ENCODE measurements around the gene STK10. TPM values are rescaled to one million over a fixed set of nuclear protein-coding genes. Genes with fewer than 3 reads are reported as not detected.

STK10 gene
- total and polyA plus RNA-seq, 8 donors: 6.6 to 86.6 (median 14.8) TPM

GRCh38 chr5:172145870-172146747 lies 41.9 kb downstream of the STK10 start:
- Histone ChIP-seq H3K9me3 (no peaks in the 10 kb centered on the region), H3K4me1 (peaks cover 21 to 78% (median 48%) of the 10 kb centered on the region in 4 donors), H3K36me3 (peaks cover 0 to 24% (median 17%) of the 10 kb centered on the region in 4 donors), H3K4me3 (no peak overlapping the region), H3K27me3 (no peaks in the 10 kb centered on the region), H3K27ac (no peak overlapping the region)
- 80 to 88% (median 82%) methylated on average over 21 of the region's 21 CpGs for WGBS, 5 donors
- DNase-seq: no peak
- intact Hi-C loops (cut with DNase I; ENCODE audit: low total_unique reads): no loop called here
- TF ChIP-seq POLR2AphosphoS5 (IDR thresholded peaks at IDR 0.05): no peak
- no peak for TF ChIP-seq CTCF (IDR thresholded peaks at IDR 0.05)
- no peak for TF ChIP-seq POLR2A (IDR thresholded peaks at IDR 0.05)
- TF ChIP-seq EP300 (IDR thresholded peaks at IDR 0.05): no peak

GRCh38 chr5:172144931-172145869 lies 42.8 kb downstream of the STK10 start:
- intact Hi-C loops (cut with DNase I; ENCODE audit: low total_unique reads): no loop called here
- no peak overlapping the region for H3K4me3 ChIP-seq
- no peaks in the 10 kb centered on the region for H3K9me3 ChIP-seq
- no peaks in the 10 kb centered on the region for H3K27me3 ChIP-seq
- H3K27ac ChIP-seq: no peak overlapping the region
- TF ChIP-seq POLR2AphosphoS5 (IDR thresholded peaks at IDR 0.05): no peak
- TF ChIP-seq CTCF (IDR thresholded peaks at IDR 0.05): no peak
- no peak for TF ChIP-seq EP300 (IDR thresholded peaks at IDR 0.05)
- no peak for TF ChIP-seq POLR2A (IDR thresholded peaks at IDR 0.05)
- H3K36me3 ChIP-seq: peaks cover 0 to 24% (median 17%) of the 10 kb centered on the region in 4 donors
- 89 to 98% (median 95%) methylated on average over 10 to 15 of the region's 15 CpGs for WGBS, 5 donors
- H3K4me1 ChIP-seq: peaks cover 16 to 70% (median 40%) of the 10 kb centered on the region in 4 donors
- no peak for DNase-seq

- H3K27me3 ChIP-seq: no peaks in the 10 kb centered on the region
- peaks cover 16 to 62% (median 38%) of the 10 kb centered on the region in 4 donors for H3K4me1 ChIP-seq
- peak overlapping the region in 1 of 5 donors; percentile 10 for H3K27ac ChIP-seq
- DNase-seq: peak in 1 of 2 donors; percentile 77
- H3K36me3 ChIP-seq: peaks cover 0 to 24% (median 15%) of the 10 kb centered on the region in 4 donors
- H3K4me3 ChIP-seq: no peak overlapping the region
- H3K9me3 ChIP-seq: no peaks in the 10 kb centered on the region
- no peak for TF ChIP-seq POLR2A (IDR thresholded peaks at IDR 0.05)
- TF ChIP-seq POLR2AphosphoS5 (IDR thresholded peaks at IDR 0.05): no peak
- TF ChIP-seq CTCF (IDR thresholded peaks at IDR 0.05): no peak
- no peak for TF ChIP-seq EP300 (IDR thresholded peaks at IDR 0.05)
- intact Hi-C loops (cut with DNase I; ENCODE audit: low total_unique reads): no loop called here
- 47 to 70% (median 58%) methylated on average over 10 of the region's 10 CpGs for WGBS, 5 donors
These were observed 43.7 kb downstream of the STK10 start for GRCh38 chr5:172144291-172144815.

- Histone ChIP-seq H3K4me1 (peaks cover 16 to 59% (median 38%) of the 10 kb centered on the region in 4 donors), H3K9me3 (no peaks in the 10 kb centered on the region), H3K4me3 (no peak overlapping the region), H3K36me3 (peaks cover 0 to 21% (median 14%) of the 10 kb centered on the region in 4 donors), H3K27me3 (no peaks in the 10 kb centered on the region), H3K27ac (peak overlapping the region in 1 of 5 donors; percentile 10)
- DNase-seq: no peak
- no peak for TF ChIP-seq POLR2AphosphoS5 (IDR thresholded peaks at IDR 0.05)
- TF ChIP-seq CTCF (IDR thresholded peaks at IDR 0.05): no peak
- TF ChIP-seq EP300 (IDR thresholded peaks at IDR 0.05): no peak
- no peak for TF ChIP-seq POLR2A (IDR thresholded peaks at IDR 0.05)
- intact Hi-C loops (cut with DNase I; ENCODE audit: low total_unique reads): no loop called here
- 87 to 92% (median 92%) methylated on average over 6 of the region's 6 CpGs for WGBS, 5 donors
These were observed 44.1 kb downstream of the STK10 start for GRCh38 chr5:172143875-172144274.

All from stomach (tissue), 9 donors.